Subcutaneous adipose tissue (tissue), 4 donors: ENCODE data around the gene IGSF8. TPM values are rescaled to one million over a fixed set of nuclear protein-coding genes. Genes with fewer than 3 reads are reported as not detected.

ENCODE experiments used
- CTCF ChIP-seq: fragments of 450-650 bp; IDR thresholded peaks from one replicate; pipeline ENCODE4 v1.5.1; 2016; ENCODE audit warnings: low read depth, mild to moderate bottlenecking, control low read depth, antibody characterized with exemption, moderate library complexity
- total RNA-seq, 4 donors: library from RNA; depleted of rRNA; stranded (reverse); fragments of >200 nt; gene quantifications; one replicate each; pipeline ENCODE4 v1.1.0, GENCODE V29; 2016

The IGSF8 gene
- total RNA-seq, 4 donors from 2014 or later, result 6.4 to 28.8 (median 18.7) TPM

- TF ChIP-seq CTCF, result no peak
Observed at GRCh38 chr1:160112357-160112756, 13.9 kb upstream of the IGSF8 start.

GRCh38 chr1:160109686-160110085, 11.3 kb upstream of the IGSF8 start:
- no peak for TF ChIP-seq CTCF

GRCh38 chr1:160108888-160109662, 10.7 kb upstream of the IGSF8 start:
- TF ChIP-seq CTCF, result no peak

GRCh38 chr1:160107512-160107911, 9.1 kb upstream of the IGSF8 start:
- TF ChIP-seq CTCF, result no peak

- no peak for TF ChIP-seq CTCF
Observed at GRCh38 chr1:160105155-160105554, 6.7 kb upstream of the IGSF8 start.

- no peak for TF ChIP-seq CTCF
Observed at GRCh38 chr1:160104486-160104885, 6.1 kb upstream of the IGSF8 start.

GRCh38 chr1:160103658-160104408, 5.4 kb upstream of the IGSF8 start:
- TF ChIP-seq CTCF, result no peak
